Heart right ventricle (tissue), 16 donors: ENCODE data around the gene ATP6V0C. TPM values are rescaled to one million over a fixed set of nuclear protein-coding genes. Genes with fewer than 3 reads are reported as not detected.
A peak's percentile ranks its signal among the peaks of the same experiment; 100 is the strongest.

Experiments
- ATAC-seq, 8 donors: fragments of 200-7000 bp; cut with Tn5 transposase; one replicate each; pipeline ENCODE4 v1.9.1; 2020; ENCODE audit warnings: mild to moderate bottlenecking in 8 of 8, moderate library complexity in 8 of 8, moderate number of reproducible peaks in 1 of 8
- DNase-seq, 2 donors: peaks; one replicate each; pipeline ENCODE4 v3.0.0-alpha.2; 2020
- H3K27ac ChIP-seq, 10 donors: fragments of 200-600 bp; sonication (generic) in 2 of 10; one replicate each; pipeline versions ENCODE4 v1.5.0 to v1.8.0; 2020 to 2022; ENCODE audit warnings: mild to moderate bottlenecking in 3 of 10
- H3K27me3 ChIP-seq, 7 donors: fragments of 200-600 bp; one replicate each; pipeline ENCODE4 v1.8.0; 2021 to 2022; ENCODE audit warnings: mild to moderate bottlenecking in 2 of 7
- H3K36me3 ChIP-seq, 9 donors: fragments of 200-600 bp; sonication (generic) in 1 of 9; one replicate each; pipeline versions ENCODE4 v1.5.0 to v1.8.0; 2020 to 2022; ENCODE audit warnings: mild to moderate bottlenecking in 2 of 9
- H3K4me1 ChIP-seq, 9 donors: fragments of 200-600 bp; sonication (generic) in 1 of 9; one replicate each; pipeline versions ENCODE4 v1.5.0 to v1.8.0; 2020 to 2022; ENCODE audit warnings: mild to moderate bottlenecking in 4 of 9
- H3K4me3 ChIP-seq, 10 donors: fragments of 200-600 bp; sonication (generic) in 2 of 10; one replicate each; pipeline versions ENCODE4 v1.5.0 to v1.8.0; 2020 to 2022; ENCODE audit warnings: mild to moderate bottlenecking in 7 of 10, moderate library complexity in 2 of 10
- H3K9me3 ChIP-seq, 11 donors: fragments of 200-600 bp in 10 of 11; sonication (generic) in 2 of 11; one replicate each; pipeline versions ENCODE4 v1.5.0 to v1.8.0; 2013 to 2022; ENCODE audit warnings: mild to moderate bottlenecking in 2 of 11, control low read depth in 1 of 11, moderate library complexity in 1 of 11
- WGBS, 2 donors: extraction: QIAGEN DNeasy Blood & Tissue Kit; methylation state at CpG; one replicate each; pipeline ENCODE4 v1.1.7; 2013; ENCODE audit warnings: inconsistent platforms in 1 of 2; 5-methylcytosine and 5-hydroxymethylcytosine counted together
- intact Hi-C, 10 donors: fragments of 100-400 bp; cut with DNase I; formaldehyde crosslinking; loops; one replicate each; pipeline versions ENCODE4 v1.11.1 to v1.14.2; 2022
- polyA plus RNA-seq, 2 donors: library from polyadenylated mRNA; stranded (reverse); fragments of 200-250 nt; gene quantifications; one replicate each; pipeline ENCODE4 v1.2.3, GENCODE V29; 2013
- total RNA-seq, 10 donors: library from RNA; stranded (reverse); fragmentation: NEBNext Ultra II Directional in 3 of 10; extraction: Animal tissue kit (Norgen Biotek cat#: 25700) in 3 of 10; gene quantifications; one replicate each; pipeline versions ENCODE4 v1.2.1 to v1.2.4, GENCODE V29; 2021 to 2023
- TF ChIP-seq, protein P1 (sequence below), 9 donors: fragments of 200-600 bp; sonication (generic) in 2 of 9; IDR thresholded peaks; one replicate each; pipeline versions ENCODE4 v1.5.0 to v1.8.0; 2021 to 2022; ENCODE audit warnings: antibody characterized with exemption in 9 of 9, mild to moderate bottlenecking in 5 of 9, moderate library complexity in 1 of 9
- donor health status: Arrhythmogenic right ventricular cardiomyopathy.
- donor health status: ischemic (EF 13 %, LVEDD 7.1; RV severe dilation, severe dysfunction).
- donor health status: healthy with polysubstance abuse.
- donor health status: DM: no; HTN: yes; CAD: no.
- donor health status: DM: no; HTN: no; CAD: no.
- donor health status: ischemic (EF 25% LVEDD 6.9; RV normal size, moderate dysfunction).
- donor health status: ischemic (EF 25% LVEDD 5.7; RV mildly dilated, moderate dysfunction).
- donor health status: healthy.
- donor health status: DM: yes; HTN: yes; CAD: no.
- donor health status: Ischemic cardiomyopathy.
- donor health status: ischemic (EF 35%, LVEDD 5.7; RV mildly dilated, moderate dysfunction).
- donor health status: nonischemic (EF 11% LVEDD 7.7; RV severe dilation, severe dysfunction).
- donor health status: DM: yes; HTN: yes; CAD: no.
- donor health status: PGD.
- donor health status: ischemic (EF 29% LVEDD 5.4; RV normal size, mild dysfunction).
- donor health status: nonischemic (EF 23%, LVEDD 6.1; RV moderate dilation, normal function).

Gene ATP6V0C
- total and polyA plus RNA-seq, 12 donors = 58.5 to 243 (median 130) TPM

DNA sequence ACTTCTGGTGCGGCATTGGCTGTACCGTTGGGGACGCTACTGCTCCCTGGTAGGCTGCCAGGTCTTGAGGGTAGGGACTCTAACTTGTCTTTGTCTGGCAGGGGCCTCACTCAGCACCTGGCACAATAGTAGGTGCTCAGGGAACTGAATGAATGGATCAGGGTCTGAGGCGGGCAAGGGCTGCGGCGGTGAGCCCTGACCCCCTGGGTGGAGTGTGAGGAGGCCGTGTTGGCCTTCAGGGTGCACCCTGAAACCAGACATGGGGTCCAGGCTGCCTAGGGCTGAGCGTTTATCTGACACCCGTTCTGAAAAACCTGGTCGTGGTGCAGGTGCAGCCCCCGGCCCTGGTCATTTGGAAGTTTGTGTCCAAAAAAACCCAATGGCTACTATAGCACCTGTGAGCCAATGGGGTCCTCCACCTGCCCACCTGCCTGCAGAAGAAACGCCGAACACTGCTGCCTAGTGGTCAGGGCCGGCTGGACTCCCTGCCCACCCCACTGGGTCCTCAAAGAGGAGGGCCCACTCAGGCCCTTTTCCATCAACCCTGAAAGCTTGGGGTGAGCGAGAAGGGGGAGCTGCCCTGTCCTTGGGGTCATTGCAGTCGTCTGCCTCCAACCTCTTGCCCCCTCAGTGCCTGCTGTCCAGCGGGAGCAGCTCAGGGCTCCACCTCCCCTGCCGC, 4.9 kb upstream of the ATP6V0C start:
- Histone ChIP-seq H3K27ac (peak overlapping the region in 1 of 10 donors; percentile 88), H3K36me3 (no peaks in the 10 kb centered on the region), H3K4me1 (peaks cover 0 to 61% (median 14%) of the 10 kb centered on the region in 9 donors), H3K4me3 (no peak overlapping the region), H3K27me3 (no peaks in the 10 kb centered on the region), H3K9me3 (no peaks in the 10 kb centered on the region)
- WGBS, 2 donors = 91% methylated on average over 18 of the region's 18 CpGs
- ATAC-seq = no peak
- intact Hi-C loops = loop anchor here in 3 of 10 donors (10.0 kb wide), 4 partner anchors 74 to 354 kb away; partner anchors contain the start of genes CASKIN1 (in 1 of the 3), CCNF (in 1 of the 3) and TRAF7 (in 1 of the 3)
- TF ChIP-seq, protein P1, sequence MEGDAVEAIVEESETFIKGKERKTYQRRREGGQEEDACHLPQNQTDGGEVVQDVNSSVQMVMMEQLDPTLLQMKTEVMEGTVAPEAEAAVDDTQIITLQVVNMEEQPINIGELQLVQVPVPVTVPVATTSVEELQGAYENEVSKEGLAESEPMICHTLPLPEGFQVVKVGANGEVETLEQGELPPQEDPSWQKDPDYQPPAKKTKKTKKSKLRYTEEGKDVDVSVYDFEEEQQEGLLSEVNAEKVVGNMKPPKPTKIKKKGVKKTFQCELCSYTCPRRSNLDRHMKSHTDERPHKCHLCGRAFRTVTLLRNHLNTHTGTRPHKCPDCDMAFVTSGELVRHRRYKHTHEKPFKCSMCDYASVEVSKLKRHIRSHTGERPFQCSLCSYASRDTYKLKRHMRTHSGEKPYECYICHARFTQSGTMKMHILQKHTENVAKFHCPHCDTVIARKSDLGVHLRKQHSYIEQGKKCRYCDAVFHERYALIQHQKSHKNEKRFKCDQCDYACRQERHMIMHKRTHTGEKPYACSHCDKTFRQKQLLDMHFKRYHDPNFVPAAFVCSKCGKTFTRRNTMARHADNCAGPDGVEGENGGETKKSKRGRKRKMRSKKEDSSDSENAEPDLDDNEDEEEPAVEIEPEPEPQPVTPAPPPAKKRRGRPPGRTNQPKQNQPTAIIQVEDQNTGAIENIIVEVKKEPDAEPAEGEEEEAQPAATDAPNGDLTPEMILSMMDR (IDR thresholded peaks at IDR 0.05) = no peak
- DNase-seq = no peak

DNA sequence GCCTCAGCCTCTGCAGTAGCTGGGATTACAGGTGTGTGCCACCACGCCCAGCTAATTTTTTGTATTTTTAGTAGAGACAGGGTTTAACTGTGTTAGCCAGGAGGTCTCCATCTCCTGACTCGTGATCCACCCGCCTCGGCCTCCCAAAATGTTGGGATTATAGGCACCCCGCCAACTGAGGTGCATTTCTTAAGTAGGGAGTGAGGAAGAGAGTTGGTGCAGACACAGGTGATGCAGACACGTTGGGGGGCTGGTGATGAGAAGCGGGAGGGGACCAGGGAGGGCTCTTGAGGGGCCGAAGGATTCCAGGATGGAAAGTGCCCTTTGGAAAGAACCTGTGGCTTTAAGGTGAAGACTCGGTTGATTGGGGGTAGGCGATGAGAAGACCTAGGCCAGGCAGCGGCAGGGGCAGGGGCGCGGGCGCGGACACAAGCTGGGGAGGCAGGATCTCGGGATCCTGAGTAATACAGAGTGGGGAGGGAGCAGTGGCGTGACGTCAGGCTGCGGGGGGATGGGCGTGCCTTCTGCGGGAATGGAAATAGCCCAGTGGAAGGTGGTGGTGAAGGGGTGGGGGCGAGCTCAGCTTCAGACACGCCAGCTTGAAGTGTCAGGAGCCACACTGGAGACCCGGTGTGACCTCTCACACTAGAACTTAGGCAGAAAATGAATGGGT, 2.5 kb upstream of the ATP6V0C start:
- DNase-seq = peak; percentile 67 to 70
- H3K9me3 ChIP-seq = no peaks in the 10 kb centered on the region
- WGBS, 2 donors = 46 to 51% methylated on average over 24 of the region's 24 CpGs
- no peaks in the 10 kb centered on the region for H3K27me3 ChIP-seq
- H3K4me1 ChIP-seq = peaks cover 14 to 78% (median 27%) of the 10 kb centered on the region in 9 donors
- TF ChIP-seq, protein P1 (IDR thresholded peaks at IDR 0.05) = no peak
- intact Hi-C loops = no loop called here
- H3K27ac ChIP-seq = no peak overlapping the region
- H3K36me3 ChIP-seq = no peaks in the 10 kb centered on the region
- ATAC-seq = peak in 1 of 8 donors; percentile 8
- H3K4me3 ChIP-seq = no peak overlapping the region

DNA sequence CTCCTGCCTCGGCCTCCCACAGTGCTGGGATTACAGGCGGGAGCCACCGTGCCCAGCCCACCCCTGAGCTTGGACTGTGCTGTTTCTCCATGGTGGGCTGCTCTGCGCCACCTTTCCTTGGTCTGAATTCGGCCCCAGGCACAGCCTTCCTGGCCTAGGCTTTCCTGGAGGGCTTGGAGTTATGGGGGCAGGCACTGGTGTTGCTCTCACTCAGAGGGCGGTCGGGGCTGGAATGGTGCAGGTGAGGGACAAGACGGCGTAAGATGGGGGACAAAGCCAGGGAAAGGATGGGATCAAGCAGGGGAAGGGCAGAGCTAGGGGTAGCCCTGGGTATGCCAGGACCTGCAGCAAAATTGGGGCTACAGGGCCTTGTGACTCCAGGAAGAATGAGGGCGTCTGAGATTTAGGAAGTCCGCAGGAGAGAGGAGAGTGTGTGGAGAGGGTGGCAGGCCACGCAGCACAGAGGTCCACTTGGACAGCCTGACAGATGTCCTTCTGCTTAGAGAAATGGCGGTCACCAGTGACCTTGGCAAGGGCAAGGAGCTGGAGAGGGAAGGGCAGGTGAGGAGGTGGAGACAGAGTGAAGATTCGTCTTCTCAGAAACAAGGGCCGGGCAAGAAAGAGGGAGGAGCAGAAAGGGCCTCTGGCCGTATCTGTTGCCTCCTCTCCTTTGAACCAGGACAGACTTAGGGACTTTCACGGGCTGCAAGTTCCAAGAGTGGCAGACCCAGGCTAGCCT, 1.6 kb upstream of the ATP6V0C start:
- DNase-seq = no peak
- WGBS, 2 donors = 91 to 94% methylated on average over 17 of the region's 17 CpGs
- H3K27me3 ChIP-seq = no peaks in the 10 kb centered on the region
- TF ChIP-seq, protein P1 (IDR thresholded peaks at IDR 0.05) = no peak
- intact Hi-C loops = no loop called here
- no peaks in the 10 kb centered on the region for H3K9me3 ChIP-seq
- no peaks in the 10 kb centered on the region for H3K36me3 ChIP-seq
- H3K27ac ChIP-seq = peak overlapping the region in 4 of 10 donors; percentile 4 to 99 (median 98)
- peaks cover 23 to 79% (median 36%) of the 10 kb centered on the region in 9 donors for H3K4me1 ChIP-seq
- no peak overlapping the region for H3K4me3 ChIP-seq
- ATAC-seq = no peak

DNA sequence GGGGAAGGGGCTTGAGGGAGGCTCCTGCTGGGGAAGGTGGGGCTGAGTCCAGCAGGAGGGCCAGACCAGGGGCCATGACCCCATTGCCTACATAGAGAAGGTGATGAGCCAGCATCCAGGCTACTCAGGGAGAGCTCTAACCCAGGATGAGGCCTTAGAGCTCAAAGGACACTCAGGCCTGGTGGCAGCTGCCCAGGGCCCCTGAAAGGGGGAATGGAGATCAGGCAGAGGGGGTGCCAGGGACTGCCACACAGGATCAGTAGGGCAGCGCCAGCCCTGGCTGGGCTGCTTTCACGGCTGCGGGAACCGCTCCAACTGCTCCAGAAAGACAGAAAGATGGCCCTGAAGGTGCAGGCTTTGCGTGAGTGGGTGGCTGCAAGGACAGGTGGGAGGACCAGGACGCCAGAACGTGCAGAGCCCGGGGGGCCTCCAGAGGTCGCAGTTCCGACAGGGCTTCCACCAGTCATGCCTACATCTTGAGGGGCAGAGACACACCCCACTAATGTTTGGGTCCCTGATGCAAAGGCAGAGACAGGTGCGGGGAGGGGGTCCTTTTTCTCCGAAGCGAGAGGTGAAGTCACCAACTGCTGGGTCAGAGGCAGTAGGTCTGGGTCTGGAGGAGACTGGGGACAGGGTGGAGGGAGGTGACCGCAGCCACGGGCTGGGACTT, 882 bp upstream of the ATP6V0C start:
- TF ChIP-seq, protein P1 (IDR thresholded peaks at IDR 0.05) = peak in 1 of 9 donors; percentile 9
- H3K27ac ChIP-seq = peak overlapping the region in 9 of 10 donors; percentile 84 to 99 (median 97)
- H3K4me3 ChIP-seq = peak overlapping the region in 9 of 10 donors; percentile 91 to 100 (median 97)
- 44% methylated on average over 15 of the region's 15 CpGs for whole genome bisulfite sequencing, 2 donors
- DNase-seq (no peak), ATAC-seq (peak in 4 of 8 donors; percentile 0 to 6 (median 1))
- intact Hi-C loops = no loop called here
- no peaks in the 10 kb centered on the region for H3K36me3 ChIP-seq
- H3K27me3 ChIP-seq = no peaks in the 10 kb centered on the region
- no peaks in the 10 kb centered on the region for H3K9me3 ChIP-seq
- peaks cover 28 to 80% (median 43%) of the 10 kb centered on the region in 9 donors for H3K4me1 ChIP-seq
